Endothelial cell of umbilical vein (primary cell): ENCODE data around the gene CCDC190. TPM values are rescaled to one million over a fixed set of nuclear protein-coding genes. Genes with fewer than 3 reads are reported as not detected.

Experiments used
- BruUV-seq: library from RNA; stranded (reverse); fragments of 400-500 nt; replicated peaks from 2 replicates; lab custom pipeline; 2021; lab: Mats Ljungman, UMichigan
- CTCF ChIA-PET: fragments of 300-600, 350-600 bp; sonication (Branson Sonifier 250); formaldehyde crosslinking; loops from one replicate; lab custom pipeline; 2021; ENCODE audit warnings: antibody characterized with exemption, inconsistent platforms; lab: Charles Lee
- POLR2A ChIA-PET: fragments of 300-600, 350-600 bp; sonication (Branson Sonifier 250); formaldehyde crosslinking; loops from one replicate; lab custom pipeline; 2021; ENCODE audit warnings: antibody characterized with exemption, inconsistent platforms; lab: Charles Lee
- DNase-seq: peaks from one replicate; pipeline ENCODE4 v3.0.0-alpha.2; 2011; ENCODE audit warnings: low read depth, low spot score
- FAIRE-seq: peaks from 2 replicates; lab custom pipeline; 2011; peaks lifted over from hg19 to GRCh38; lab: Jason Lieb, UNC
- H2AFZ ChIP-seq: 2 replicates; pipeline ENCODE4 v1.6.0; 2012; ENCODE audit warnings: low read depth, low read length, control low read depth, inconsistent platforms
- H3K27ac ChIP-seq: 2 replicates; pipeline ENCODE4 v1.5.1; 2011; ENCODE audit warnings: low read depth, mild to moderate bottlenecking, control low read depth, low read length, moderate library complexity; ENCODE audit not compliant: insufficient read depth
- H3K27me3 ChIP-seq, 2 experiments: 2 replicates each; pipeline versions ENCODE4 v1.6.0 to v1.6.1; 2011; ENCODE audit warnings: low read length in 2 of 2, mixed read lengths in 1 of 2; ENCODE audit not compliant: control insufficient read depth in 2 of 2, insufficient read depth in 2 of 2
- H3K36me3 ChIP-seq, 2 experiments: 2 replicates in 1 of 2; 3 replicates in 1 of 2; pipeline ENCODE4 v1.5.1; 2011; ENCODE audit warnings: low read length in 2 of 2, mild to moderate bottlenecking in 1 of 2, moderate library complexity in 1 of 2; ENCODE audit not compliant: control insufficient read depth in 2 of 2, insufficient read depth in 2 of 2; ENCODE audit errors: extremely low read depth in 1 of 2
- H3K4me1 ChIP-seq: 3 replicates; pipeline ENCODE4 v1.5.1; 2011; ENCODE audit warnings: mild to moderate bottlenecking, low read length; ENCODE audit not compliant: control insufficient read depth, insufficient read depth; ENCODE audit errors: extremely low read depth
- H3K4me2 ChIP-seq: 2 replicates; pipeline ENCODE4 v1.6.1; 2011; ENCODE audit warnings: low read length, control low read depth, mixed read lengths; ENCODE audit not compliant: insufficient read depth
- H3K4me3 ChIP-seq, 3 experiments: fragments of 200-600 bp in 1 of 3; sonication (generic), shearing (Covaris generic) in 1 of 3; replicated peaks in 1 of 3; 2 replicates each; pipeline ENCODE4 v1.5.1; 2011 to 2016; ENCODE audit warnings: control low read depth in 3 of 3, low read length in 3 of 3, mild to moderate bottlenecking in 2 of 3, inconsistent platforms in 1 of 3, low read depth in 1 of 3, moderate library complexity in 1 of 3; ENCODE audit not compliant: insufficient read depth in 1 of 3
- H3K79me2 ChIP-seq: 2 replicates; pipeline ENCODE4 v1.6.0; 2012; ENCODE audit warnings: low read length, inconsistent platforms; ENCODE audit not compliant: control insufficient read depth, insufficient read depth
- H3K9ac ChIP-seq: replicated peaks from 2 replicates; pipeline ENCODE3; 2011; ENCODE audit warnings: low read length, control low read depth; ENCODE audit not compliant: insufficient read depth; ENCODE audit errors: extremely low read depth
- H3K9me1 ChIP-seq: replicated peaks from 3 replicates; pipeline ENCODE4 v1.6.0; 2011; ENCODE audit warnings: mild to moderate bottlenecking, low read length; ENCODE audit not compliant: control insufficient read depth, insufficient read depth; ENCODE audit errors: extremely low read depth
- H3K9me3 ChIP-seq: replicated peaks from 2 replicates; pipeline ENCODE4 v1.5.1; 2012; ENCODE audit warnings: low read length, inconsistent platforms; ENCODE audit not compliant: control insufficient read depth, insufficient read depth
- H4K20me1 ChIP-seq: replicated peaks from 2 replicates; pipeline ENCODE3; 2011; ENCODE audit warnings: mild to moderate bottlenecking, low read length; ENCODE audit not compliant: control insufficient read depth, insufficient read depth; ENCODE audit errors: extremely low read depth
- CTCF ChIP-seq, 2 donors: IDR thresholded peaks; 1 replicate in 1 of 2; 2 replicates in 1 of 2; pipeline ENCODE4 v1.5.1; 2011; ENCODE audit warnings: low read length in 2 of 2, mild to moderate bottlenecking in 2 of 2, moderate library complexity in 2 of 2, control low read depth in 1 of 2, inconsistent platforms in 1 of 2, low read depth in 1 of 2; ENCODE audit not compliant: insufficient read depth in 1 of 2; ENCODE audit errors: extremely low read depth in 1 of 2
- EZH2 ChIP-seq: IDR thresholded peaks from 2 replicates; pipeline ENCODE4 v1.6.1; 2012; ENCODE audit warnings: borderline replicate concordance, low read depth, mild to moderate bottlenecking, moderate library complexity, low read length, inconsistent platforms; ENCODE audit not compliant: severe bottlenecking
- FOS ChIP-seq: IDR thresholded peaks from 2 replicates; pipeline ENCODE4 v1.6.1; 2011; ENCODE audit warnings: mild to moderate bottlenecking, low read length, moderate library complexity, borderline replicate concordance; ENCODE audit not compliant: insufficient read depth
- GATA2 ChIP-seq: IDR thresholded peaks from 2 replicates; pipeline ENCODE4 v1.7.0; 2011; ENCODE audit warnings: low read depth, mild to moderate bottlenecking, moderate library complexity, mixed read lengths, low read length; ENCODE audit not compliant: insufficient read length, insufficient read depth
- JUN ChIP-seq: IDR thresholded peaks from 2 replicates; pipeline ENCODE4 v1.6.1; 2011; ENCODE audit warnings: borderline replicate concordance, low read depth; ENCODE audit not compliant: insufficient read length, insufficient read depth
- MAX ChIP-seq: IDR thresholded peaks from 2 replicates; pipeline ENCODE4 v1.6.1; 2011; ENCODE audit not compliant: insufficient read depth, insufficient read length
- MYC ChIP-seq: IDR thresholded peaks from one replicate; pipeline ENCODE4 v1.6.1; 2011; ENCODE audit warnings: mild to moderate bottlenecking, low read depth, low read length
- POLR2A ChIP-seq: IDR thresholded peaks from 2 replicates; pipeline ENCODE4 v1.6.1; 2012; ENCODE audit warnings: low read depth, mild to moderate bottlenecking, control low read depth, low read length
- POLR2AphosphoS5 ChIP-seq: IDR thresholded peaks from 2 replicates; pipeline ENCODE4 v1.6.1; 2012; ENCODE audit warnings: low read depth, mild to moderate bottlenecking, control low read depth, low read length, moderate library complexity; ENCODE audit not compliant: insufficient read depth
- dilution Hi-C: fragments of 300-500 bp; cut with MboI; formaldehyde crosslinking; loops from one replicate; pipeline ENCODE4 v1.15.0; 2019; ENCODE audit warnings: low sequenced_read_pairs; ENCODE audit not compliant: extremely low pct_ligation_motif_present
- intact Hi-C: fragments of 100-400 bp; cut with micrococcal nuclease; formaldehyde crosslinking; loops from one replicate; pipeline ENCODE4 v1.10.0; 2022
- polyA plus RNA-seq, 4 experiments: library from polyadenylated mRNA; depleted of rRNA in 3 of 4; stranded (reverse) in 3 of 4; unstranded in 1 of 4; fragments of >200 nt; gene quantifications; 2 replicates each; pipeline versions ENCODE4 v1.2.1 to v1.2.3, GENCODE V29; 2011 to 2012; ENCODE audit warnings: missing spikeins in 1 of 4
- total RNA-seq: library from RNA; stranded (reverse); gene quantifications from 2 replicates; pipeline ENCODE4 v1.2.3, GENCODE V29; 2021

The CCDC190 gene
- total and polyA plus RNA-seq, 2 donors (not counting 3 experiments of a cell fraction or from before 2014, with no cell fraction given), result 3.7 to 9.0 TPM

GRCh38 chr1:162849711-162850110 is 11.3 kb downstream of the CCDC190 start:
- Histone ChIP-seq H4K20me1 (no peaks in the 10 kb centered on the region), H3K27ac (no peak overlapping the region), H3K9me1 (no peaks in the 10 kb centered on the region), H3K27me3 (no peaks in the 10 kb centered on the region), H3K4me2 (no peak overlapping the region), H3K9ac (no peak overlapping the region), H3K79me2 (no peaks in the 10 kb centered on the region), H2AFZ (no peak overlapping the region), H3K36me3 (no peaks in the 10 kb centered on the region), H3K4me3 (no peak overlapping the region), H3K9me3 (no peaks in the 10 kb centered on the region), H3K4me1 (peaks cover 15% of the 10 kb centered on the region)
- DNase-seq (no peak), FAIRE-seq (no peak)
- intact Hi-C loops, result loop anchor here (10.0 kb wide), 1 partner anchor 685 kb away; no protein-coding TSS in a partner anchor
- dilution Hi-C loops, result loop anchor here (25.0 kb wide), 1 partner anchor 213 kb away; the partner anchor contains the start of gene RGS4
- CTCF ChIA-PET, result interaction anchor here (0.9 to 4.7 kb wide), 8 partner anchors 9 to 466 kb away, joined by 4 to 129 read pairs (median 20); partner anchors contain the start of gene RGS4
- TF ChIP-seq MYC (no peak), JUN (no peak), CTCF (IDR thresholded peaks at IDR 0.05; ENCODE audit: extremely low read depth in 1 of 2, insufficient read depth in 1 of 2, low read depth in 1 of 2, low read length in 2 of 2) (no peak), FOS (no peak), MAX (no peak), EZH2 (no peak), POLR2AphosphoS5 (no peak), GATA2 (no peak), POLR2A (no peak)
- BruUV-seq, result no TSS peak
- POLR2A ChIA-PET, result no interaction called here
